ENCODE results near the gene CDR2.
"Not testable (repeated sequence)": the region's sequence is repeated elsewhere in the genome, so short reads cannot be mapped to it uniquely, and the experiment has no call there.

Gene CDR2

DNA sequence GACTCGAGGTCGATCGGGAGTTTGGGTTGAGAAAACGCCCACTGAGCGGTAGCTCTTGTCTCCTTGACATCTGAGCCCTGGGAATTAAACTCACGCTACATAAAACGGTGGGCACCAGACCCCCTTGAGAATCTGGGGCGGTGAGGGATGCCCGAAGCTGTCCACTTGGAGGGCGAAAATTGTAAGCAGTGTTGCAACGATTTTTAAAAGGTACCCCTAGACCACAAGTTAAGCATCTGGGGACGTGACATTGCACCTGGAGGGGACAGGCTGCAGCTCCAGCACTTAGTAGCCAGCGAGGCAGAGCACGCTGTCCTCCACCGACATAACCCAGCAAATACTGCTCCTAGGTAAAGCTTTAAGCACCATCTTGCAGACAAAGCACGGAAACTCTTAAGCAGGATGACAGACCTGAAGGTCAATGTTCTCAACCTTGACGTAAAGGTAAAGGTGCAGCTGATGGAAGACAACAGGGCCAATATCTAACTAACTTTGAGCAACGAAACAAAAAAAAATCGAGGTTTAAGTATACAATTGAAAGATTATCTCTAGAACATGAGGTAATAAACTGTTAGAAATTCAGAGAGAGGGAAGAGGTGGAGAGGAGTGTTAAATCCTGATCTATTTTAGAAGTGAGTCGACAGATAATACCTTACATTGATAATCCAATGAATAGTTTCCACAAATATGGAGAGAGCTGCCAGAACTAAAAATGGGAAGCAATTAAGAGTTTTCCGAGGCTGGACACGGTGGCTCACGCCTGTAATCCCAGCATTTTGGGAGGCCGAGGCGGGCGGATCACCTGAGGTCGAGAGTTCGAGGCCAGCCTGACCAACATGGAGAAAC is 921 bp upstream of the CDR2 start:
- DNase-seq = no peak

DNA sequence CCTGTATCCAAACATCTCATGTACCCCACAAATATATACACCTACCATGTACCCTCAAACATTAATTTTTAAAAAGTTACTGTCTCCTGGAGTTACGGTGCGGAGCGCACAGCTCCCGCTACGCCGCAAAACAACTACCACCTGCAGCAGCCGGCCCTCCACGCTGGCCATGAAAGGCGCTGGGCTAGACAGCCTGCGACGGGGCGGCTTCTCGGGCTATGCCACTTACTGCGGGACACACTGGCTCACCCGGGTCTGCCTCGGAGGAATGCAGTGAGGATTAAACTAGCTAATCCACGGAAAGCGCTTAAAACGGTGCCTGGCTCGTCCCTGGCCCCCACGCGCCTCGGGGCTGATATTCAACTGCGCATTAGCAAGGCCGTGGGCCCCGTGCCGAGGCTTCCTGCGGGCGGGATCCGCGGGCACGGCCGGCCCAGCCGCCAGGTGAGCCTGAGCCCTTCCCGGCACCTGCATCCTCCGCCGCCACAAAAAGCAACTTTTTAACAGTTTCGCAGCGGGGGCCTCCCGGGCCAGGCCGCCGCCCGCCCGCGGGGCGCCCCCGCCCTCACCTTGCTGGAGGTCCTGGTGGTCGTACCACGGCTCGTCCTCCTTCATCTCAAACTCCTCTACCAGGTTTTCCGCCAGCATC is 633 bp downstream of the CDR2 start:
- peak; percentile 53 for DNase-seq

DNA sequence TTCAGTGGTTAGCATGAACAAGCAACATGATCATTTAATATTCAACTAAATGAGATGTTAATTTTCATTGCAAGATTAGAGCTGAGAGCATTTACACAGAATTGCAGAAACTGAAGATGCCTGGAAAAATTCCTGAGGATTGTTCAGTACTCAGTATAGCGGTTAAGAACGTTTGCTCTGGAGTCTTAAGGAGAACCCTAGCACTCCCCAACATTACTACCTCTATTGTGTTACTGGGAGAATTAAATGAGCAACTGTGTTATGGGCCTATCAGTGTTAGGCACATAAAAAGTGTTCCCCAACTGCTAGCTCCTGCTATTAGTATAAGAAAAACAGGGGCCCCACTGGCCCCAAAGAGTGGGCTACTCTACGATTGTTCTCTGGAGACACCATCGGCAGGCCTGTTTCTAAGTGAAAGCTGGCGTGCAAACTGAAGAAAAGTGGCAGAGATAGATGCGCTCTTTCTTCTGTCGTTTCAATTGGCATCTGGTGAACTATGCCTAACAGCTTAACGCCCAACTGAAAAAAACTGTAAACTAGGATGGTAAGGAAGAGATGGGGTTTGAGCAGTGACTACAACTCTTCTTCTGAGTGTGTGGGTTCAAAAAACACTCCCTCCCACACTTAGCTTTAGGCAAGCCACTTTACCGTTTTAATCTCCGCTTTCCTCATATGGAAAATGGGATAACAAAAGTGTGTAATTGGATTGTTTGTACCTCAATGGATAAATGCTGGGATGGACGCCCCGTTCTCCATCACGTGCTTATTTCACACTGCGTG is 1.3 kb downstream of the CDR2 start:
- DNase-seq = peak; percentile 18

DNA sequence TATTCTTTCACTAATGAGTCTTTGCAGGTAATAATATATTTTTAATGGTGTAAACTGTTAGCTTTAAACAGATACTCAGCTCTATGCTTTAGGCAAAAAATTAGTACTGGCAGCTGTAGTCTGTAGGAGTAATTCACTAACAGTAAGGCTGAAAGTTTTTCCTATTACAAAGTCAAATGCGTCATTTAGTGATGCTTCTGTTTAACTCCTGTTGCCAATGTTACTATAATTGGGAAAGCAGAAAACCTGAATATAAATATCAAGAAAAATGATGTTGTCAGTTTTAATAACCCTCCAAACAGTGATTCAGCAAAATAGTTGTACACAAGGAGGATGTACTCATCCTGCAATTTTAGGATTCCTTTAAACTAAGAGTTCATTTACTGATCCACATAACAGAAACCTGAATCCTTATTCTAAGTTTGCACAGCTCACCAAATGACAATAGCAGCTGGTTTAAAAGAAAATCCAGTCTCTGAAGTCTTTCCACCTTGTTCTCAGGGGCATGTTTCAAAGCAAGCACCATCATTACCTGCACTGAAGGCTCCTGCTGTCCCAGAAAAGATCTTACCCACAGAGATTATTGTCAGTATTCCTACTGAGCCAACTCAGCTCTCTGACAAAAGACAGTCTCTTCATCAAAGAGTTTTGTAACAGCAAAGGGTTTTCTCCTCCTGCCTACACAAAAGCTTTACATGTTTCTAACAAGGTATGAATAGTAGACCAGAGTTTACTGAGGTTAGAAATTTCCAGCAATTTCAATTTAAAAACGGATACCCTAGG is 4.2 kb downstream of the CDR2 start:
- no peak for DNase-seq

DNA sequence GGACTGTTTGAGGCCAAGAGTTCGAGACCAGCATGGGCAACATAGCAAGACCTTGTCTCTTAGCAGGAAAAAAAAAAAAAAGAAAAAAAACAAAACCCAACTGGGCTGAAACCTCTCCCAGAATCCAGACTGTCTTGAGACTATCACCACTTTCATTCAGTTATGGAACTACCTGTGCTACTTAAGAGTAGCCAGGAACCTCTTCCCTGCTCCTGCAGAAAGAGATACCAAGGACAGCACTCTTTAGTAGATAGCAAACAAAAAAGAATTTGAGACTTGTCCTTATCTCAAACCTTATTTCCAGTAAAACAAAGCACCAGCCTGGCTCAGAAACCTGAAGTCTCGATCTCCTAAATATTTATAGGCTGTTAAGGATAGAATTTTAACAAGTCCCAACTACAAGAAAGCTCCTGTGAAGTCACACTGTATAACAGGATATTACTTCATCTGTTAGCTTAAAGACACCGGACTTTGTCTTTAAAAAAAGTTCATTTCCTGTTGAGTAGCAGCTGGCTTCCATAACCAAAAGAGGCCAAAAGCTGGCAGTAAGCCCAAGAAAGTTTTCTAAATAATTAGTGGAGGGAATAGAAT is 5.1 kb downstream of the CDR2 start:
- no peak for DNase-seq

DNA sequence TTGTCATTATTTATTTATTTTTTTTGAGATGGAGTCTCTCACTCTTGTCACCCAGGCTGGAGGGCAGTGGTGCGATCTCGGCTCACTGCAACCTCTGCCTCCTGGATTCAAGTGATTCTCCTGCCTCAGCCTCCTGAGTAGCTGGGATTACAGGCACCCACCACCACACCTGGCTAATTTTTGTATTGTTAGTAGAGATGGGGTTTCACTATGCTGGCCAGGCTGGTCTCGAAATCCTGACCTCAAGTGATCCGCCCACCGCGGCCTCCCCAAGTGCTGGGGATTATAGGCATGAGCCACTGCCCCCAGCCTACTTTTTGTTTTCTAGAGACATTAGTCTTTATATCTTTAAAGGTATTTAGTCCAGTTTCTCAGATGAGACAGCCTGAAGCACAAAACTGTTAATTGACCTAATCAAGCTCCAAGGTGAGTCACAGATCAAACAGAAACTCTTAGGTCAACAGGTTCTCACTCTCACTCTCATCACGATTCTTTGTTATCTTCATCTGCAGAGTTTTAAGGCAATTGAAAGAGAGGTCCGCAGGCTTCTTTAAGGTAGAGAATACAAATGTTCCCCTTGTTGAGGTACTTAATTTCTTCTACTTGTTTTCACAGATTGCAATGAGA is 6.1 kb downstream of the CDR2 start:
- DNase-seq = not testable (repeated sequence)

DNA sequence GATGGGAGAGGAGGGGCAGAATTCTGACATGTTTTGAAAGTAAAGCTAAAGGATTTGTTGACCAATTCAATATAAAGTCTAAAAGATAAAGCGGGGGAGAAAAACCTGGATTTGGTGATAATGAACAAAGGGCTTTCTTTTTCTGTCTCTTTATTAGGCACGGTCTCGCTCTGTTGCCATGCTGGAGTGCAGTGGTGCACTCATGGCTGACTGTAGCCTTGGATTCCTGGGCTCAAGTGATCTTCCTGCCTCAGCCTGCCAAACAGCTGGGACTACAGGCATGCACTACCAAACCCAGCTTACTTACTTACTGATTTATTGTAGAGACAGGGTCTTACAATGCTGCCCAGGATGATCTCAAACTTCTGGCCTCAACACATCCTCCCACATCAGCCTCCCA is 7.5 kb downstream of the CDR2 start:
- DNase-seq = no peak

DNA sequence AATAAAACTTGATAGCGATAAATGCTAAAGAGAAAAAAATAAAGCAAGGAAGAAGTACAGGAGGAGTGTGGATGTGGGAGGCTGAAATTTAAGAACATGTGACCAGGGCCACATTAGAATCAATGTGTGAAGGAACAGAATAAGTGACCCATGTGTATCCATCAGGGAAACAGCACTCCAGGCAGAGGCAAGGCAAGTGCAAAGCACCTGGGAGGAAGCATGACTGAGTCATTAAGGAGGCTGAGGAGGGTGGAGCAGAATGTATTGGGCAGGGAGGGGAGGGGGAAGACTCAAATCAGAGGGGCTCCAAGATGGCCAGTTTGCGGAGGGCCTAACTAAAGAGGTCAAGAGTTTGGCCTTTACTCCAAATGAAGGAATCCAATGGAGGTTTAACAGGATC is 8.0 kb downstream of the CDR2 start:
- no peak for DNase-seq

DNA sequence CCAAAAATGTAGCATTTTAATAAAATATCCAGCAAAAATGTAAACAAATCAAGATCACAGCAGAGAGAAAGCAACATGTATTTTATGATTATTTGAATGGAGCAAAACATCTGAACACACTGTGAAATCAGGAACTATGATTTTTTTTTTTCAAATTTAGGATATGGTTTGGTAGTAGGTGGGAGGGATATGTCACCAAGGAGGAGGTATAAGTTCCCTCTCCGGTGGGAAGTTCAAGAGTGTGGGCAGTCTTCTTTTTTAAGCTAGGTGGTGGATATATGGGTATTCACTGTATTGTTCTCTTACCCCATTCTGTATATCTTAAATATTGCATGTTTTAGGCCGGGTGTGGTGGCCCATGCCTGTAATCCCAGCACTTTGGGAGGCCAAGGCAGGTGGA is 10.2 kb downstream of the CDR2 start:
- DNase-seq = no peak

DNA sequence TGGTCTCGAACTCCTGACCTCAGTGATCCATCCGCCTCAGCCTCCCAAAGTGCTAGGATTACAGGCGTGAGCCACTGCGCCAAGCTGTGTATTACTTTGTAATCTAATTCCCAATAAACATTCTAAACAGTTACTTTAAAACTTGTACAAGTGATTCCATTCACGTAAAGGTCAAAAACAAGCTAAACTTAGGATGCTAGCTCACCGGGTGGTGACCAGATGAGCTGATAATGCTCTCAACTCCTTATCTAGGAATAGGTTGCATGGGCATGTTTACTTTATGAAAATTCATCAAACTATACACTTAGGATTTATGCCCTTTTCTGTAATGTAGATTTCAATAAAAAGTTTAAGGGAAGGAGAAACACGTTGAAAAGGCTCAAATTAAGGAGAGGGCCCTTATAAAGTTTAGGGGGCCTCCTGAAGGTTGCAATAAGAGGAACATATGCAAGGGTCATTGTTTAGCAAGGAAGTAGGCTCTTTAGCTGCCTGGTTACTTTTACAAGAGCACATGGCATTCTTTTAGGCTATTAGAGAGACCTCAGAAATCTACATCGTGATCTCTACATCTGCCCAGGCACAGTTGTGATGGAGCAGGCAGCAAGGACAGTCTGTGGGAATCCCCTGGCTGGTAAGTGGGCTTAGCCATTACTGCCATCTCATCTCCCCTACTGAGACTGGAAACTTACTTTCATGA is 13.3 kb downstream of the CDR2 start:
- no peak for DNase-seq

DNA sequence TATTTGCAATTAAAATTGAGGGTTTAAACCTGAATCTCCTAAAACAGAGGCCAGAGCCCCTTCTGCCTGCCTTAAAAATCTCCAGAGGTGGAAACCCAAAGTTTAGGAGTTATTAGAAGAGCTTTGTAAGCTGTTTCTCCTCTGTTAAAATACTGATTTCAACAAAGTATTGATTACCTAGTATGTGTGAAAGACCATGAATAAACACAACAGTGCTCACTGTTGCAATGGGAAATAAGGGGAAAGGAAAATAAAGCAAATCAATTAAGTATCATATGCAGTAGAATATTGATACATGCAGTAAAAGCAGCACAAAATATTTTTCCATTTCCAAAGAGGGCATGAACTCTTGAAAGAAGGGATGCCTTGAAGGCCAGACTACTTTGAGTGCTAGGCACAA is 14.7 kb downstream of the CDR2 start:
- DNase-seq = no peak

DNA sequence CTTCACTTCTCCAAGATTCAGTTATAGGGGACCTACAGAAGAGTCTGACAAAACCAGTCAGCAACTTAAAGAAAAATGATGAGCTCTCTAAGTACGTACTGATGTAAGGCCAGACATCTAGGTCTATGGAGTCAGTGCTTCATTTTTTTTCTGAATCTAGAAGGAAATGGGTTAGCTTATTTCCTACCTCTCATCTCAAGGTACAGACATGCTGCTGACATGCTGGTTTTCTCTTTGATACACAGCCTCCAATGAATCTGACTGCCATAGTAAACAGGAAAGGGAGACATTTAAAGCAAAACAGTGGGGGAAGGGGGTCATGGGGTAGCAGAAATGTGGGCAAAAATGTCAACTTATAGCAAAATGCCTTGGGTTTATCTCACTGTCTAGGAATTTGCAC is 16.4 kb downstream of the CDR2 start:
- no peak for DNase-seq

DNA sequence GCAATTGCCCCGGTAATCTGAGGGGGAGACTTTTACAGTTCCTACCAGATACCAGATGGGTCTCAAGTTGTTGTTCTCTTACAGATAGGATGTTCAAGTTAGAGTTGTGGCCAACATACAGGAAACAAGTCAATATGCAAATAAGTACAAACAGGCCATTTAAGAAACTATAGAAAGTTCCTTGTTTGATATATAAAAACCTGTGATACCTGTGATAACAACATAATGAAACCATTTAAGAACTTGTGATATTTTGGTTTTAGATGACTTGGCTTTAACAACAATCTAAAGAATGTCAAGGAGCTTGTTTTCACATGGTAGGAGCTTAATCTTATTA is 16.8 kb downstream of the CDR2 start:
- no peak for DNase-seq

DNA sequence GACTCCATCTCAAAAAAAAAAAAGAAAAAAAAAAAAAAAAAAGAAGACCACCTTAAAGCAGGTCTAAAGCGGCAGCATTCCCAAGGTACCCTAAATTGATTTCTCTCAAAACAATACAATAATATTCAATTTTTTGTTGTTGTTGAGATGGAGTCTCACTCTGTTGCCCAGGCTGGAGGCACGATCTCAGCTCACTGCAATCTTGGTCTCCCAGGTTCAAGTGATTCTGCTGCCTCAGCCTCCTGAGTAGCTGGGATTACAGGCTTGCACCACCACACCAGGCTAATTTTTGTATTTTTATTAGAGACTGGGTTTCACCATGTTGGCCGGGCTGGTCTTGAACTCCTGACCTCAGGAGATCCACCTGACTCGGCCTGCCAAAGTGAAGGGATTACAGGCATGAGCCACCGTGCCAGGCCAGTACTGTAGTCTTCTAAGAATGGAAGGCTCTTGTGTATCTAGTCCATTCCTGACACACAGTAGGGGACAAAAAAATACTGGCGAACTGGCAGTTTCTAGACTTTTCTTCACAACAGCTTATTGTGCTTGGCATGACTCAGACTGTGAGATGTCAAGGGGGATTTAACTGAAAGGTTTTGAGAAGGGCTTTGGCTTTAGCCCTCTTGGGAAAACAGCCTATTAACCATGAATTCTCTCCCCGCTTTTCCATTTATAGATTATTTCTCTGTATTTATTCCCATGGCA is 17.3 kb downstream of the CDR2 start:
- no peak for DNase-seq

DNA sequence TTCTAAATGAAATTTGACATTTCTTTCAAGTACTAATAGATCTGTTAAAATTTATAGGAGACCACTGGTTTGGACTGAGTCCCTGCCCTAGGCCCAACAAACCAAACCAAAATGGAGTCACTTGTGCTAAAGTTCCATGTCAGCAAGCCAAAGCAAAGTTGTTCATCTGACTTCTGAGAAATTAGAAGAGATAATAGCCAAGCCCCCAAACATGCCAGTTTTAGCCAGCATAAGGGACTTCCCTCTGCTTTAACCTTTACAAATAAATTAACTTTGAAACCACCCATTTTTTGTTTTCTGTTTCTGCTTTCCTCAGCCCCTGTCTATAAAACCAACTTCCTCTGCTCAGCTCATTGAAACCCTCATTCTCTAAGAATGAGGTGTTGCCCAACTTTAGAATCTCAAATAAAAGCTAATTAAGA is 18.9 kb downstream of the CDR2 start:
- no peak for DNase-seq

DNA sequence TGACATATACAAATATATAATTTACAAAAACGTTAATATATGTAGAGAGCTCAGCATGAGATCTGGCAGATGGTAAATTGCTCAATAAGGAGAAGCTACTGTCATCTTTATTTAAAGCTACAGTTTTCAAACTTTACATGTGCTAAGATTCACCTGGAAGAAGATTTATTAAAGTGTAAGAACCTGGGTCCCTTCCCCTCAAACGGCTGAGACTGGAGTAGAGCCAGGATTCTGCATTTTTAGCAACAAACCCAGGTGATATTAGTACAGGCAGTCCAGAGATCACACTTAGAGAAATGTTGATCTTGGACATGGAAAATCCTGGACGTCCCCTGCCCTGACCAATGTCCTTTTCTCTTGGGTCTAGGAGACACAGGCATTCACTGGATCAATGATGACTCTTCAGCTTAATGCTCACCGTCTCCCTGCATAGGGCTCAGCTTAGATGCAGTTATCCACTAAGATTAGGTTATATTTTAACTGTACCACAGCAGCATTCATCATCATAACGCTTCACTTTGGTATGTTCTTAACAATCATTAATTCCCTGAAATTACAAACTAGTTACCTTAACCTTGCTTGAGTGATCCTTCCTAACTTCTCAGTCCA is 20.4 kb downstream of the CDR2 start:
- no peak for DNase-seq

DNA sequence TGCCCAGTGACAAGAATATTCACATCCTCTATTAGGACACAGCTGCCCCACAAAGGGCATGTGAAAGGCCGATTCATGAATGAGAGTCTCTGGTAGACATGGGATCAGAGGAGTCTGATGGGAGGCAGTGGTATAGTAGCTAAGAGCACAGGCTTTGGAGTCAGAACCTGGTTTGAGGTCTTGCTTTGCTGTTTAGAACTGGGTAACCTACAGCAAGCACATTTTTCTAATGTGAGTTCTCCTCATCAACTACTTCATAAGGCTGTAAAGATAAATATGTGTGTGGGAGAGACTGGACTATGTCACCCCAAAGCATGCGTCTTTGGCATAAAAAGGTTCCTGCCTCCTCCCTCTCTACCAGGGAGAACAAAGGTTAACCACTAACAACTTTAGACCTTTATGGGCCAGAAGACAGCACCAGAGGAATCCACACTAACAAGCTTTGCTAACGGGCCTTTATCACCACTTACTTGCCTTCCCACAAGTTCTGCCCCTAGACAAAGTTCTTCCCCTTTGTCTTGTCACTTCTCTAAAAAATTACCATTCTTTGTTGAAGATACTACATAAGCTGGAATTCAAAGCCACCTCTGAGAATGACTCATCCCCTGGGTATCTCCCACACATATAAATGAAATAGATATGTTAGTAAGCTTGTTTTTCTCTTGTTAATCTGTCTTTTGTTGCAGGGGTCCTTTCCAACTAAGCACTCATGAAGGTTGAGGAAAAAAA is 21.1 kb downstream of the CDR2 start:
- no peak for DNase-seq

DNA sequence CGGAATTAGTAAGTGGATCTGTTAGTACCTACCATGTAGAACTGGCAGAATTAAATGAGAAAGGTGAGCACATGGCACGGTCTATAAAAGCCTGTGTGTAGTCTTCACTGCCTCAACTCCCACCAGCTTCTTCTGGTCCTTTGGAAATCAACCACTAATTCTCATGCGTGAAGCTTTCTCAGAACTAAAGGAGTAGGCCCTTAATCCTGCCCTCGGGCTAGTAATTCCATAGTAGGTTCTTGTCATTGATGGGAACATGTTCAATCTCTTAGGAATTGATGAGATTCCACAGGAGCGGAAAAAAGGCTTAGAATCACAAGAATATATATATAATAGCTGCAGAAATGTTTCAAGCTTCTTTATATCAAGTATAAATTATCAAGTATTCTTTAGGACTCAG is 21.7 kb downstream of the CDR2 start:
- DNase-seq = no peak

DNA sequence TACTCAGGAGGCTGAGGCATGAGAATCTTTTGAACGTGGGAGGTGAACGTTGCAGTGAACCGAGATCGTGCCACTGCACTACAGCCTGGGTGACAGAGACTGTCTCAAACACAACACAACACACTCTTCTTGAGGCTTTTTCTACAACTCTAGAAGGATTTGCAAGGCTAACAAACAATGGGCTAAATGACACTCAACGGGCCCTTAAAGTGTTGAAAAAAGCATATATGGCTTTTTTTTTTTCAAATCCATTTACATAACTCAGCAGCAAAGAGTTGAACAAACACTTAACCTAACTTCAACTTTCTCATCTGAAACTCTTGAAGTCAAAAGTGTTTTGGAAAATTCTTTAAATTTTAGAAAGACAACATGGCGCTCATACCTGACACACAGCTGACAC is 22.3 kb downstream of the CDR2 start:
- no peak for DNase-seq

DNA sequence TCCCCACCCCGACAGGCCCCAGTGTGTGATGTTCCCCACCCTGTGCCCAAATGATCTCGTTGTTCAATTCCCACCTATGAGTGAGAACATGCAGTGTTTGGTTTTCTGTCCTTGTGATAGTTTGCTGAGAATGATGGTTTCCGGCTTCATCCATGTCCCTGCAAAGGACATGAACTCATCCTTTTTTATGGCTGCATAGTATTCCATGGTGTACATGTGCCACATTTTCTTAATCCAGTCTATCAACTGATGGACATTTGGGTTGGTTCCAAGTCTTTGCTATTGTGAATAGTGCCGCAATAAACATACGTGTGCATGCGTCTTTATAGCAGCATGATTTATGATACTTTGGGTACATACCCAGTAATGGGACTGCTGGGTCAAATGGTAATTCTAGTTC is 23.4 kb downstream of the CDR2 start:
- DNase-seq = not testable (repeated sequence)

Data from activated naive CD4-positive, alpha-beta T cell treated with anti-CD3 and anti-CD28 coated beads, Interleukin-2, amount 50 U/mL, for 16 hours (primary cell).